HL-60 (cell line): ENCODE data around the gene STAT1.
A peak's percentile ranks its signal among the peaks of the same experiment; 100 is the strongest.

Experiments
- DNase-seq, 2 experiments: peaks; one replicate each; pipeline ENCODE4 v3.0.0-alpha.2; 2010 to 2020; ENCODE audit warnings: low read depth in 1 of 2, low spot score in 1 of 2
- H3K27ac ChIP-seq: fragments of 250-450 bp; sonication (Bioruptor Pico); replicated peaks from 2 replicates; pipeline ENCODE4 v1.5.1; 2020; ENCODE audit warnings: mild to moderate bottlenecking, moderate library complexity
- H3K27me3 ChIP-seq: fragments of 250-450 bp; sonication (Bioruptor Pico); 2 replicates; pipeline ENCODE4 v1.5.1; 2021; ENCODE audit warnings: mild to moderate bottlenecking, moderate library complexity; ENCODE audit not compliant: insufficient read depth, poor library complexity, severe bottlenecking
- H3K4me3 ChIP-seq: replicated peaks from 2 replicates; pipeline ENCODE4 v1.5.1; 2011; ENCODE audit warnings: mild to moderate bottlenecking, control low read depth, low read length; ENCODE audit not compliant: insufficient read depth
- GABPA ChIP-seq: IDR thresholded peaks from 2 replicates; pipeline ENCODE4 v1.6.1; 2012; ENCODE audit warnings: low read depth
- POLR2AphosphoS5 ChIP-seq: IDR thresholded peaks from 2 replicates; pipeline ENCODE4 v1.6.1; 2012; ENCODE audit warnings: low read depth
- SPI1 ChIP-seq: IDR thresholded peaks from 2 replicates; pipeline ENCODE4 v1.6.1; 2012; ENCODE audit warnings: low read depth, mild to moderate bottlenecking, borderline replicate concordance
- TF ChIP-seq, protein P1 (sequence below): IDR thresholded peaks from one replicate; pipeline ENCODE4 v1.5.1; 2011; ENCODE audit warnings: low read length, control low read depth, inconsistent platforms; ENCODE audit not compliant: insufficient read depth
- TF ChIP-seq, protein P2 (sequence below): IDR thresholded peaks from 2 replicates; pipeline ENCODE4 v1.6.1; 2012; ENCODE audit warnings: low read depth; ENCODE audit not compliant: insufficient replicate concordance

Gene STAT1

DNA sequence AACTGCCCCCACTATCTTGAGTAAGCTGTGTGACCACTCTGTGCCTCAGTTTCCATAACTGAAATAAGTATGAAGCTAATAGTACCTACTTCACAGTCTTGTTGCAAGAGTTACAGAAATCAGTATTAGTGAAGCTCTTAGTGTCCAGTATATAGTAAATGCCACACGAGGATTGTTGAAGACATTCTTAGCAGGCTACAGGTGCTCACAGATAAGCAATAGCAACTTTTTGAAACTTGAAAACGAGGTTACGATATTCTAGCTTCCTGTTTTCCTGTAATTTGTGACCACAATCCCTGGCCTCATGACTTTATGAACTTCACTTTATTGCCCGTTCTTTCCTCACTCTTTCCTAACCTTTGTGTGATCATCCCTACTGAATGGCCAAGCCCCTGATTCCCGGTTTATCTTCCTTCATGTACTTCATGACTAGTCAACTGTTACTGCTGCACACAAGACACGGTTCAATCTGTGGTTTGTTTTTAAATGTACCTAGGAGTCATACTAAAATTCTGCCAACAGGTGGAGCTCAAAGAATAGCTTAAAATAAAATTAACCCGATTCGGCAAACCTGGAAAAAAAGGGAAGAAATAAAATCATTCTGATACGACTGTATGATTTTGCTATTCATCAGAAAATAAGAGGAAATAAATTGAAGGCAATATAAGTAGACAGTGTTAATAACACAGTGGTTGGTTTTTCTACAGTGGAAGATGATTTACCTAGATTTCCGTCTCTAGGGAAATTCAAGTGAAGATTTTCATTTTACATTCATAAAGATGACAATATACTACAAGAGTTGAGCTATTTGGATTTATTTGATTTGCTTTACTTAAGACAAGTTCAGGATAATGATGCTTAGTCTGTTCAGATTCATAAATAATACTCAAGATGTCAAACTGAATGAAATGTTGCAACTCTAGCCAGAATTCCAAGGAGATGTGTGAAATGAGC, 38.1 kb upstream of the STAT1 start:
- TF ChIP-seq, protein P1, sequence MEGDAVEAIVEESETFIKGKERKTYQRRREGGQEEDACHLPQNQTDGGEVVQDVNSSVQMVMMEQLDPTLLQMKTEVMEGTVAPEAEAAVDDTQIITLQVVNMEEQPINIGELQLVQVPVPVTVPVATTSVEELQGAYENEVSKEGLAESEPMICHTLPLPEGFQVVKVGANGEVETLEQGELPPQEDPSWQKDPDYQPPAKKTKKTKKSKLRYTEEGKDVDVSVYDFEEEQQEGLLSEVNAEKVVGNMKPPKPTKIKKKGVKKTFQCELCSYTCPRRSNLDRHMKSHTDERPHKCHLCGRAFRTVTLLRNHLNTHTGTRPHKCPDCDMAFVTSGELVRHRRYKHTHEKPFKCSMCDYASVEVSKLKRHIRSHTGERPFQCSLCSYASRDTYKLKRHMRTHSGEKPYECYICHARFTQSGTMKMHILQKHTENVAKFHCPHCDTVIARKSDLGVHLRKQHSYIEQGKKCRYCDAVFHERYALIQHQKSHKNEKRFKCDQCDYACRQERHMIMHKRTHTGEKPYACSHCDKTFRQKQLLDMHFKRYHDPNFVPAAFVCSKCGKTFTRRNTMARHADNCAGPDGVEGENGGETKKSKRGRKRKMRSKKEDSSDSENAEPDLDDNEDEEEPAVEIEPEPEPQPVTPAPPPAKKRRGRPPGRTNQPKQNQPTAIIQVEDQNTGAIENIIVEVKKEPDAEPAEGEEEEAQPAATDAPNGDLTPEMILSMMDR: peak; percentile 21
- TF ChIP-seq, protein P2, sequence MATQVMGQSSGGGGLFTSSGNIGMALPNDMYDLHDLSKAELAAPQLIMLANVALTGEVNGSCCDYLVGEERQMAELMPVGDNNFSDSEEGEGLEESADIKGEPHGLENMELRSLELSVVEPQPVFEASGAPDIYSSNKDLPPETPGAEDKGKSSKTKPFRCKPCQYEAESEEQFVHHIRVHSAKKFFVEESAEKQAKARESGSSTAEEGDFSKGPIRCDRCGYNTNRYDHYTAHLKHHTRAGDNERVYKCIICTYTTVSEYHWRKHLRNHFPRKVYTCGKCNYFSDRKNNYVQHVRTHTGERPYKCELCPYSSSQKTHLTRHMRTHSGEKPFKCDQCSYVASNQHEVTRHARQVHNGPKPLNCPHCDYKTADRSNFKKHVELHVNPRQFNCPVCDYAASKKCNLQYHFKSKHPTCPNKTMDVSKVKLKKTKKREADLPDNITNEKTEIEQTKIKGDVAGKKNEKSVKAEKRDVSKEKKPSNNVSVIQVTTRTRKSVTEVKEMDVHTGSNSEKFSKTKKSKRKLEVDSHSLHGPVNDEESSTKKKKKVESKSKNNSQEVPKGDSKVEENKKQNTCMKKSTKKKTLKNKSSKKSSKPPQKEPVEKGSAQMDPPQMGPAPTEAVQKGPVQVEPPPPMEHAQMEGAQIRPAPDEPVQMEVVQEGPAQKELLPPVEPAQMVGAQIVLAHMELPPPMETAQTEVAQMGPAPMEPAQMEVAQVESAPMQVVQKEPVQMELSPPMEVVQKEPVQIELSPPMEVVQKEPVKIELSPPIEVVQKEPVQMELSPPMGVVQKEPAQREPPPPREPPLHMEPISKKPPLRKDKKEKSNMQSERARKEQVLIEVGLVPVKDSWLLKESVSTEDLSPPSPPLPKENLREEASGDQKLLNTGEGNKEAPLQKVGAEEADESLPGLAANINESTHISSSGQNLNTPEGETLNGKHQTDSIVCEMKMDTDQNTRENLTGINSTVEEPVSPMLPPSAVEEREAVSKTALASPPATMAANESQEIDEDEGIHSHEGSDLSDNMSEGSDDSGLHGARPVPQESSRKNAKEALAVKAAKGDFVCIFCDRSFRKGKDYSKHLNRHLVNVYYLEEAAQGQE: peak; percentile 22
- no peak for TF ChIP-seq GABPA
- peak; percentile 35; the same call in 1 of the 2 replicates for TF ChIP-seq SPI1
- peak; percentile 31; the same call in 1 of the 2 replicates for TF ChIP-seq POLR2AphosphoS5
- Histone ChIP-seq H3K4me3 (no peak overlapping the region), H3K27ac (no peak overlapping the region; the same call in 1 of the 2 replicates), H3K27me3 (no peaks in the 10 kb centered on the region)
- peak; percentile 69 for DNase-seq

DNA sequence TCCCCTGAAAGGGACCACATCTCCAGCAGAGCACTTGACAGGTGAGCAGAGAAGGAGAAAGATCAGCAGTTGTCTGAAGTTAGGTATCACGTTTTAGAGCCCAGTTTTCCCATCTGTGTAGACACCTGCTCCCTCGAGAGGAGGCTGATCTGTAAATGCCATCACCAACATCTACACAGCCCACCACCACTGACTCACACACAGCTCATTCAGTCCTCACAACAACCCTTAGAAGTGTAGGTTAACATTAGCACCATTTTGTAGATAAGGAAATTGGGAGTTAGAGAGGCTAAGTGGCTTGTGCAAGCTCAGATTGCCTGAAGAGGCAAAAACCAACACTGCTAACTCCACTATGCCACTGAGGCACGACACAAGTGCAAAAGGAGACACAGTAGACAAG, 37.2 kb upstream of the STAT1 start:
- TF ChIP-seq POLR2AphosphoS5 (no peak), GABPA (no peak), SPI1 (no peak)
- TF ChIP-seq, protein P1: no peak
- TF ChIP-seq, protein P2: no peak
- DNase-seq: no peak
- no peaks in the 10 kb centered on the region for H3K27me3 ChIP-seq
- no peak overlapping the region for H3K4me3 ChIP-seq
- no peak overlapping the region; the same call in 1 of the 2 replicates for H3K27ac ChIP-seq

DNA sequence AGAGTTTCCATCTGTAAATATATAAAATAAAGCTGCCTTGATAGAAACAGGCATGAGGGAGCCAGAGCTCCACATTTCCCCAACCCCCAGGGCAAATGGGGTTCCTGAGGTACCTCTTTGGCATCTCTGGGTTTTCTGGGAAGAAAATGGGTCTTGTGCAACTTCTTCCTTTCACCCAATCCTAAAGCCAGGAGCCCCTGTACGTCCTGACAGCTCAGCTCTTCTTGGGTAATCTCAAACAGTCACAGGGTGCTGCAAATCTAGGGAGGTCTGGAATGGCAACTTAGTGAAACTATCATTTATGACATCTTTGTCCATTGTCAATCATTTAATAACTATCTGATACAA, 36.6 kb upstream of the STAT1 start:
- H3K27ac ChIP-seq: no peak overlapping the region

More for the DNA sequence above, 36.6 kb upstream of the STAT1 start:
- DNase-seq: no peak
- Histone ChIP-seq H3K27me3 (no peaks in the 10 kb centered on the region), H3K4me3 (no peak overlapping the region)
- TF ChIP-seq GABPA: no peak
- TF ChIP-seq, protein P1: no peak
- no peak for TF ChIP-seq SPI1
- TF ChIP-seq, protein P2: no peak
